Right cardiac atrium (tissue), 5 donors: ENCODE measurements around the gene SLC9A7. TPM values are rescaled to one million over a fixed set of nuclear protein-coding genes. Genes with fewer than 3 reads are reported as not detected.
"Not testable (repeated sequence)": the region's sequence is repeated elsewhere in the genome, so short reads cannot be mapped to it uniquely, and the experiment has no call there.

Experiments
- ATAC-seq, 2 donors: fragments of 200-7000 bp; cut with Tn5 transposase; one replicate each; pipeline versions ENCODE4 v1.8.0 to v1.9.1; 2020; ENCODE audit warnings: moderate library complexity in 2 of 2, mild to moderate bottlenecking in 1 of 2
- DNase-seq, 3 donors: peaks; one replicate each; pipeline ENCODE4 v3.0.0-alpha.2; 2020
- H3K27ac ChIP-seq: one replicate; pipeline ENCODE4 v1.5.1; 2013; ENCODE audit warnings: mild to moderate bottlenecking, low read length, control low read depth, moderate library complexity
- H3K27me3 ChIP-seq: one replicate; pipeline ENCODE4 v1.6.1; 2013; ENCODE audit not compliant: control insufficient read depth, insufficient read depth
- H3K4me1 ChIP-seq: one replicate; pipeline ENCODE4 v1.6.1; 2013; ENCODE audit warnings: low read length; ENCODE audit not compliant: control insufficient read depth, insufficient read depth
- H3K4me3 ChIP-seq: one replicate; pipeline ENCODE4 v1.5.1; 2013; ENCODE audit warnings: low read length, control low read depth
- H3K9me3 ChIP-seq: one replicate; pipeline ENCODE4 v1.6.1; 2013; ENCODE audit warnings: low read length; ENCODE audit not compliant: control insufficient read depth
- WGBS: extraction: QIAGEN DNeasy Blood & Tissue Kit; methylation state at CpG from one replicate; pipeline ENCODE4 v1.1.7; 2013; 5-methylcytosine and 5-hydroxymethylcytosine counted together
- intact Hi-C, 4 donors: fragments of 100-400 bp; cut with DNase I; formaldehyde crosslinking; loops; one replicate each; pipeline versions ENCODE4 v1.11.0 to v1.14.0; 2022 to 2023
- long read RNA-seq, 4 donors: library from polyadenylated mRNA; unstranded; transcript quantifications; one replicate each; pipeline ENCODE4 v2.0.0, GENCODE V29; 2020 to 2021
- polyA plus RNA-seq: library from polyadenylated mRNA; stranded (reverse); fragments of 200-250 nt; gene quantifications from one replicate; pipeline ENCODE4 v1.2.3, GENCODE V29; 2013
- total RNA-seq, 4 donors: library from RNA; stranded (reverse); fragmentation: NEBNext Ultra II Directional; extraction: Animal tissue kit (Norgen Biotek cat#: 25700); gene quantifications; one replicate each; pipeline ENCODE4 v1.2.1, GENCODE V29; 2021
- donor health status: healthy with polysubstance abuse.
- donor health status: DM: no; HTN: yes; CAD: no.
- donor health status: DM: no; HTN: no; CAD: no.
- donor health status: DM: no; HTN: yes; CAD: no; lungs with severe emphysema.
- donor health status: DM: yes; HTN: yes; CAD: no.

Gene SLC9A7
- 1 to 10 TPM; 4.4 to 8.7 (median 6.1) TPM for total RNA-seq
- 1.3 TPM for polyA plus RNA-seq
- long read RNA-seq, donor 1, full-length matches to known transcripts = 12 of 26 reads
- long read RNA-seq, donor 1, partial matches to known transcripts = 2 of 26 reads
- long read RNA-seq, donor 1, other reads (novel, unspliced or antisense) = 12 of 26 reads
- long read RNA-seq, donor 2, full-length matches to known transcripts = 1 of 4 reads
- long read RNA-seq, donor 2, partial matches to known transcripts = 0 of 4 reads
- long read RNA-seq, donor 2, other reads (novel, unspliced or antisense) = 3 of 4 reads
- long read RNA-seq, donor 3, partial matches to known transcripts = 0 of 1 reads
- long read RNA-seq, donor 3, other reads (novel, unspliced or antisense) = 1 of 1 reads
- long read RNA-seq, donor 4, full-length matches to known transcripts = 2 of 6 reads
- long read RNA-seq, donor 4, partial matches to known transcripts = 0 of 6 reads
- long read RNA-seq, donor 4, other reads (novel, unspliced or antisense) = 4 of 6 reads

GRCh38 chrX:46758956-46759644 lies at the start of gene SLC9A7:
TSS of gene SLC9A7 (minus strand) at chrX:46759118. CDS start at chrX:46759029, 89 bp downstream.
- ATAC-seq (peak; percentile 86 to 92), DNase-seq (peak; percentile 68 to 92 (median 90))
- WGBS = under 1% methylated on average over 62 of the region's 85 CpGs
- Histone ChIP-seq H3K4me1 (no peaks in the 10 kb centered on the region), H3K4me3 (peak within 1 kb of the TSS; percentile 68), H3K27me3 (no peaks in the 10 kb centered on the region), H3K9me3 (no peaks in the 10 kb centered on the region), H3K27ac (no peak within 1 kb of the TSS)
- intact Hi-C loops = loop anchor here in 1 of 4 donors (5.0 kb wide), 1 partner anchor 38 kb away; no protein-coding TSS in a partner anchor

- no peak for DNase-seq
- Histone ChIP-seq H3K27me3 (no peaks in the 10 kb centered on the region), H3K9me3 (no peaks in the 10 kb centered on the region), H3K4me1 (no peaks in the 10 kb centered on the region), H3K27ac (no peak overlapping the region), H3K4me3 (no peak overlapping the region)
- intact Hi-C loops = no loop called here
- ATAC-seq = no peak
- 67% methylated on average over 2 of the region's 2 CpGs for WGBS
These were observed 46.4 kb upstream of the SLC9A7 start for GRCh38 chrX:46805270-46805669.

DNA sequence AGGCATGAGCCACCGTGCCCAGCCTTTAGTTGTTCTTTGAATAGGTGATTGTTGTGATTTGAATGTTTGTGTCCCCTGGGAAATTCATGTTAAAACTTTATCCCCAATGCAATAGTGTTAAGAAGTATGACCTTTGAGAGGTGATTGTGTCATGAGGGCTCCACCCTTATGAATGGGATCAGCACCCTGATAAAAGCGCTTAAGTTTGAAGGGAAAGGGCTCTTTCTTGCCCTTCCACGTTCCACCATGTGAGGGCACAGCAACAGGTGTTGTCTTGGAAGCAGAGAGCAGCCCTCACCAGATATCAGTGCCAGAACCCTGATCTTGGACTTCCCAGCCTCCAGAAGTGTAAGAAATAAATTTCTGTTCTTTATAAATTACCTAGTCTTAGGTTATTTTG lies 44.2 kb upstream of the SLC9A7 start:
- no peak for ATAC-seq
- H3K27me3 ChIP-seq = no peaks in the 10 kb centered on the region
- no peaks in the 10 kb centered on the region for H3K9me3 ChIP-seq
- no peak for DNase-seq
- H3K27ac ChIP-seq = no peak overlapping the region
- no peaks in the 10 kb centered on the region for H3K4me1 ChIP-seq
- WGBS = 59% methylated on average over 3 of the region's 3 CpGs
- no peak overlapping the region for H3K4me3 ChIP-seq
- intact Hi-C loops = no loop called here

DNA sequence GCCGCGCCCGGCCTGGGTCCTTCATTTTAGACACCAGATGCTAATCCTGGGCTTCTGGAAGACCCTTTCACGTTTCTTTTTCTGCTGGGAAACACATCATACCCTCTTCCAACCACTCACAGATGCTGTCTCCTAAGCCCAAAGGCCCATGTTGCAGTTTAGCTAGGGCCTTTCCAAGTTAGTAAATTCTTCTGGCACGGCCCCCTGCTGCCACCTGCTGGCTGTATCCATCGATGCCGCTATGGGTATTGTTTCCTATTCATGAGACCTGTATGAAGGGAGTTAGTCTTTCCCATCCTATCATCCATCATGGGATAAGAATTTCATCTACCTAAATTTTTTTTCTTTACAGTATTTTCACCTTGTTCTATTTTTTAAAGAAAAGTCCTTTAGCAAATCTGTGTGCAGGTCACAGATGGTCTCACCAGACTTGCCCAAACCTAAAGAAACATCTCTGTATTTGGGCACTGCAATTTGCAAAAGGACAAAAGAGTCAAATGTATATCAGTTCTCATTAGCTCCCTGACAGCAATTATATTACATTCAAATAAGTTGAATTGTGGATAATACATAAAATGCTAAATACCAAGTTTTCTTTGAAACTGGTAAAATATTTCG lies 37.8 kb upstream of the SLC9A7 start:
- ATAC-seq = peak in 1 of 2 donors; percentile 74
- no peaks in the 10 kb centered on the region for H3K4me1 ChIP-seq
- intact Hi-C loops = loop anchor here in 1 of 4 donors (5.0 kb wide), 1 partner anchor 39 kb away; the partner anchor contains the start of gene SLC9A7
- H3K9me3 ChIP-seq = no peaks in the 10 kb centered on the region
- H3K27ac ChIP-seq = no peak overlapping the region
- DNase-seq = peak; percentile 68 to 89 (median 84)
- H3K4me3 ChIP-seq = no peak overlapping the region
- H3K27me3 ChIP-seq = no peaks in the 10 kb centered on the region
- 49% methylated on average over 8 of the region's 8 CpGs for WGBS

DNA sequence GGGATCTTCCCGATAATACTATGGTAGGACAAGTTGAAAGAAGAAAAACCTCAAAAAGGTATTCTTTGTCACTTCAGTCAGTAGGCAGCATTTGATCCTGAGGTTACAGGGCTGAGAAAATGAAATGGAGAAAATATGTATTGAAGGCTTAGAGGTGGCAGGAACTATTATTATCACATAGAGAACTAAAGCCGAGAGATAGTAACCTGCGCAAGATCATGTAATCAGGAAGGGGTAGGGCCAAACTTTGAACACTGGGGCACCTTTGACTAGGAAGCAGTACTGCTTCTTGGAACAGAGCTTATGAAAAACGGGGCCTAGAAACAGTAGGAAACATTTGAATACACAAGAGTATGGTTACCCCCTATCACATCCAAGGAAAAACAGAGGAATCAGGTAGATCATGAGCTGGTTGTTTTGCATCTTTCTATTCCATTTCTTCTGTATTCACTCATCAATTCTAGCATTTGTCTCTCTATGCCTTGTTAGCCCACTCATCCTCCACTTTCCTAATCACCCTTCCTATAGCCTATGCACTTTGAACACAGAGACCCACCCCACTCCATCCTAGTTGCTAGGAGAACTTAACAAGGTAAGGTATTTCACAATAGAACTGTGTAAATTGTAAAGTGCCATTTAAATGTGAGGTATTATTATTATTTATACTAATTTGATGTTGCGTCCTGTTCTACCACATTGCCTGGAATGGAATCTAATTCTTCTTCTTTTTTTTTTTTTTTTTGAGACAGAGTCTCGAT lies 34.6 kb upstream of the SLC9A7 start:
- intact Hi-C loops = no loop called here
- 88% methylated on average over 6 of the region's 6 CpGs for WGBS
- ATAC-seq = no peak

DNA sequence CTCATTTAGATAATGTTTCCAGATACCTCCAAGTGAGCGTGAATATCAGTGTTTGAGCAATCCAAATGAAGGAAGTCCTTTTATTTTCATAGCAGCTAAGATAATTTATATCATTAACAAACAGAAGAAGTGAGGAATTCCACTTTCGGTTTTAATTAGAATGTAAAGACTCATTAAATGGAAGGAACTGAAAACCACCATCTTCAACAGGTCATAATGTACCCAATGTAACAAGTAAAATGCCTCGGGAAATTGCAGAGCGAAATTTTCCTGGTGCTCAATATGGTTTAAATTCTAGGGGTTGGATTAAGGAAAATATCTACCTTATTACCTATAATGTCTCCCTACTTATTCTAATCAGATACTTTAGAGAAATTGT lies 33.9 kb upstream of the SLC9A7 start:
- no peaks in the 10 kb centered on the region for H3K9me3 ChIP-seq
- no peaks in the 10 kb centered on the region for H3K4me1 ChIP-seq
- H3K4me3 ChIP-seq = no peak overlapping the region
- ATAC-seq (no peak), DNase-seq (no peak)
- WGBS = 51% methylated on average over 4 of the region's 4 CpGs
- intact Hi-C loops = no loop called here
- no peak overlapping the region for H3K27ac ChIP-seq
- no peaks in the 10 kb centered on the region for H3K27me3 ChIP-seq

More for the DNA sequence above, 34.6 kb upstream of the SLC9A7 start:
- DNase-seq = no peak
- no peak overlapping the region for H3K27ac ChIP-seq
- H3K9me3 ChIP-seq = no peaks in the 10 kb centered on the region
- no peaks in the 10 kb centered on the region for H3K4me1 ChIP-seq
- H3K4me3 ChIP-seq = no peak overlapping the region
- H3K27me3 ChIP-seq = no peaks in the 10 kb centered on the region

DNA sequence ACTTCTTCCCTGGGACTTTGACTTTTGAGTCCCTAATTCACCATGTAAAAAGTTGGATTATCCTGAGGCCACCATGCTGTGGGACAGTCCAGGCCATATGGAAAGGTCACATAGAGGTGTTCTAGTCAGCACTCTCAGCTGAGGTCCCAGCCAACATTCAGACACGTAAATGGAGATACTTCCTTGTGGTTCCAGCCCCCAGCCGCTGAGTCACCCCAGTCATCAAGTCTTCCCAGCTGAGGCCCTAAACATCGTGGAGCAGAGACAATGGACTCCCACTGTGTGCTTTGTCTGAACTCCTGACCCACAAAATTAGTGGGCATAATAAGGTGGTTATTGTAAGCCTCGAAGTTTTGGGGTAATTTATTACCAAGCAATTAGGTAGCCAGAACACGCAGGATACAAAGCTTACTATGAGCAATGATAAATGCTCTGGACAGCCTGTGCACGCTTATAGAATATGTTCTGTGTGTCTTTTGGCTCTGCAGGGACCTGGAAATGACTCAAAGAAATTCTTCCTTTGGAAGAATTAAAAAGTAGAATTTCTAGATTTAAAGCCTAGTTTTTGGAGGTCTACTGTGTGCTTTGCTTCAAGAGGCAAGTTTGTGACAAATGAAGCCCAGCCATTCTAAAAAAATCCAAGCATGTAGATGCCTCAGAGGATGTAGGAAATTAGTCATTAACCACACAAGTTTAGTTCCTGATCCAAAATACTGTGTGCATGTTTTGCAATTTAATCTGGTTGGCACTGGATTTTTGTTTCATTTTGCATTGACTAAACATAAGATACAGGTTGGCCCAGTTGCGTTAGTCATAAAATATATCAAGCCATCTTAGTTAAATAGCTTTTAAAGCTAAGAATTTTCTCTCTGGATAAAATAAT lies 33.2 kb upstream of the SLC9A7 start:
- no peak overlapping the region for H3K27ac ChIP-seq
- ATAC-seq = peak in 1 of 2 donors; percentile 84
- no peak for DNase-seq
- 46% methylated on average over 7 of the region's 7 CpGs for WGBS
- no peaks in the 10 kb centered on the region for H3K4me1 ChIP-seq
- H3K4me3 ChIP-seq = no peak overlapping the region
- H3K27me3 ChIP-seq = no peaks in the 10 kb centered on the region
- intact Hi-C loops = no loop called here
- no peaks in the 10 kb centered on the region for H3K9me3 ChIP-seq

DNA sequence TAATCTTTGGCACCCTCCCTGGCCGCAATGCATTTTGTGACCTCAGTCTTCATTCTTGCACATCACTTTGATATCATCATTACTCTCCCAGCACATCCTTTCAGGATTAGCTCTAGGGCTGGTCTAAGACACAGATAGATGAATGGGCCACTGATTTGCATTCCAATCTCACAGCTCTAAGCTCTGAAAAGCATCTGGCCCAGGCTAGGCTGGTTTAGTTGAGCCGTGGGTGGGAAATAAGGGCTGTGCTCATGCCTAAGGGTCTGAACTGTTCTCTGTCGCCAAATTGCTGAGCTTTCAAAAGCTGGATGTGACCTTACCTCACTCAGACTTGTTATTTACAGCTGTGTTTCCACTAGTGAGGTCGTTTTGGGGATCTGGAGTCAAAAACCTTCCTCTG lies 30.0 kb upstream of the SLC9A7 start:
- Histone ChIP-seq H3K27me3 (no peaks in the 10 kb centered on the region), H3K4me1 (no peaks in the 10 kb centered on the region), H3K27ac (no peak overlapping the region), H3K4me3 (no peak overlapping the region), H3K9me3 (no peaks in the 10 kb centered on the region)
- no peak for DNase-seq
- intact Hi-C loops = no loop called here
- no peak for ATAC-seq
- WGBS = 39% methylated on average over 4 of the region's 4 CpGs

GRCh38 chrX:46784437-46784836 lies 25.5 kb upstream of the SLC9A7 start:
- H3K27me3 ChIP-seq, DNase-seq, ATAC-seq, H3K4me1 ChIP-seq, intact Hi-C loops, H3K27ac ChIP-seq, H3K9me3 ChIP-seq, H3K4me3 ChIP-seq: not testable (repeated sequence)

- DNase-seq = no peak
- intact Hi-C loops = no loop called here
- H3K9me3 ChIP-seq = no peaks in the 10 kb centered on the region
- H3K27me3 ChIP-seq = no peaks in the 10 kb centered on the region
- no peak overlapping the region for H3K27ac ChIP-seq
- 72% methylated on average over 4 of the region's 4 CpGs for WGBS
- H3K4me3 ChIP-seq = no peak overlapping the region
- ATAC-seq = no peak
- H3K4me1 ChIP-seq = no peaks in the 10 kb centered on the region
These were observed 23.1 kb upstream of the SLC9A7 start for GRCh38 chrX:46782034-46782433.
